Occipital lobe (tissue), 2 donors: Measurements from ENCODE around the gene ROMO1. TPM values are rescaled to one million over a fixed set of nuclear protein-coding genes. Genes with fewer than 3 reads are reported as not detected.
"Not testable (repeated sequence)": the region's sequence is repeated elsewhere in the genome, so short reads cannot be mapped to it uniquely, and the experiment has no call there.

ENCODE experiments used
- DNase-seq: peaks from one replicate; lab custom pipeline; 2025; lab: John Stamatoyannopoulos, UW
- total RNA-seq: library from RNA; depleted of rRNA; stranded (reverse); fragments of >200 nt; gene quantifications from one replicate; pipeline ENCODE4 v1.2.3, GENCODE V29; 2014

The ROMO1 gene
- total RNA-seq, 1 donor from 2014 or later: 57.4 TPM

GRCh38 chr20:35680452-35681183 lies 18.6 kb upstream of the ROMO1 start:
- no peak for DNase-seq

GRCh38 chr20:35681960-35682359 lies 17.2 kb upstream of the ROMO1 start:
- no peak for DNase-seq

GRCh38 chr20:35685368-35685767 lies 13.8 kb upstream of the ROMO1 start:
- not testable (repeated sequence) for DNase-seq

GRCh38 chr20:35686872-35687271 lies 12.3 kb upstream of the ROMO1 start:
- DNase-seq: not testable (repeated sequence)

GRCh38 chr20:35690265-35690664 lies 8.9 kb upstream of the ROMO1 start:
- DNase-seq: no peak

GRCh38 chr20:35695245-35695749 lies 3.9 kb upstream of the ROMO1 start:
- no peak for DNase-seq

GRCh38 chr20:35695978-35696377 lies 3.2 kb upstream of the ROMO1 start:
- DNase-seq: no peak

- no peak for DNase-seq
Observed at GRCh38 chr20:35697696-35698297, 1.4 kb upstream of the ROMO1 start.

GRCh38 chr20:35698298-35699126 lies 693 bp upstream of the ROMO1 start:
- DNase-seq: no peak

GRCh38 chr20:35699957-35700624 lies 886 bp downstream of the ROMO1 start:
- no peak for DNase-seq

GRCh38 chr20:35700625-35701148 lies 1.5 kb downstream of the ROMO1 start:
- no peak for DNase-seq

- no peak for DNase-seq
Observed at GRCh38 chr20:35702051-35702823, 3.0 kb downstream of the ROMO1 start.

- DNase-seq: no peak
Observed at GRCh38 chr20:35702824-35703695, 3.9 kb downstream of the ROMO1 start.

GRCh38 chr20:35704514-35705261 lies 5.5 kb downstream of the ROMO1 start:
- no peak for DNase-seq

- DNase-seq: not testable (repeated sequence)
Observed at GRCh38 chr20:35705894-35706293, 6.7 kb downstream of the ROMO1 start.

- not testable (repeated sequence) for DNase-seq
Observed at GRCh38 chr20:35706591-35707529, 7.7 kb downstream of the ROMO1 start.

GRCh38 chr20:35708502-35708901 lies 9.3 kb downstream of the ROMO1 start:
- DNase-seq: no peak

- no peak for DNase-seq
Observed at GRCh38 chr20:35709259-35709658, 10.1 kb downstream of the ROMO1 start.
